ENCODE data around the gene PAK1.

- no peak for TF ChIP-seq CTCF (IDR thresholded peaks at IDR 0.05)
- TF ChIP-seq EZH2 (IDR thresholded peaks at IDR 0.05; ENCODE audit: borderline replicate concordance, insufficient read depth, low read depth, low read length, poor library complexity, severe bottlenecking), result no peak
Measured at GRCh38 chr11:77517226-77517625, 43.3 kb upstream of the PAK1 start.

Measured in B cell (primary cell).